ENCODE data around the gene EID3. TPM values are rescaled to one million over a fixed set of nuclear protein-coding genes. Genes with fewer than 3 reads are reported as not detected.

EID3 gene
- total RNA-seq: 10 to 100 TPM in 1 of 2 donors, 1 to 10 TPM in 1; 8.6 to 18.1 TPM

- no peaks in the 10 kb centered on the region for H3K4me1 ChIP-seq (replicated peaks)
- no peaks in the 10 kb centered on the region for H3K36me3 ChIP-seq
- H3K27ac ChIP-seq: peak within 1 kb of the TSS; percentile 43 to 54
- 14% methylated on average over 49 of the region's 63 CpGs for WGBS
- no peaks in the 10 kb centered on the region for H3K9me3 ChIP-seq
- peak; percentile 8 for TF ChIP-seq POLR2AphosphoS5 (IDR thresholded peaks at IDR 0.05)
- no peak for TF ChIP-seq CTCF (IDR thresholded peaks at IDR 0.05)
- peak; percentile 20 for TF ChIP-seq POLR2A (IDR thresholded peaks at IDR 0.05)
- intact Hi-C loops (cut with DNase I): loop anchor here (5.0 kb wide), 1 partner anchor 86 kb away; the partner anchor contains the start of gene TXNRD1
- DNase-seq (ENCODE audit: low spot score): peak; percentile 80
- peak within 1 kb of the TSS; percentile 27 to 38 for H3K4me3 ChIP-seq
- no peaks in the 10 kb centered on the region for H3K27me3 ChIP-seq (replicated peaks; ENCODE audit: insufficient read depth)
Observed at GRCh38 chr12:104303538-104304151, at the start of gene EID3. TSS of gene EID3 (plus strand) at chr12:104303739. CDS start at chr12:104303935, 196 bp downstream.

GRCh38 chr12:104257913-104258472, 45.5 kb upstream of the EID3 start:
- no peak overlapping the region for H3K27ac ChIP-seq
- H3K9me3 ChIP-seq: no peaks in the 10 kb centered on the region
- TF ChIP-seq CTCF (IDR thresholded peaks at IDR 0.05) (no peak), POLR2AphosphoS5 (IDR thresholded peaks at IDR 0.05) (no peak), POLR2A (IDR thresholded peaks at IDR 0.05) (no peak)
- intact Hi-C loops (cut with DNase I): no loop called here
- no peaks in the 10 kb centered on the region for H3K27me3 ChIP-seq (replicated peaks; ENCODE audit: insufficient read depth)
- H3K4me3 ChIP-seq: no peak overlapping the region
- no peak for DNase-seq (ENCODE audit: low spot score)
- H3K4me1 ChIP-seq (replicated peaks): no peaks in the 10 kb centered on the region
- H3K36me3 ChIP-seq: no peaks in the 10 kb centered on the region

- WGBS: 89% methylated on average over 2 of the region's 2 CpGs
- Histone ChIP-seq H3K27me3 (replicated peaks; ENCODE audit: insufficient read depth) (no peaks in the 10 kb centered on the region), H3K27ac (no peak overlapping the region), H3K36me3 (no peaks in the 10 kb centered on the region), H3K9me3 (no peaks in the 10 kb centered on the region), H3K4me3 (no peak overlapping the region), H3K4me1 (replicated peaks) (no peaks in the 10 kb centered on the region)
- intact Hi-C loops (cut with DNase I): no loop called here
- TF ChIP-seq POLR2AphosphoS5 (IDR thresholded peaks at IDR 0.05) (no peak), CTCF (IDR thresholded peaks at IDR 0.05) (no peak), POLR2A (IDR thresholded peaks at IDR 0.05) (no peak)
- DNase-seq (ENCODE audit: low spot score): no peak
Observed at GRCh38 chr12:104258476-104259067, 45.0 kb upstream of the EID3 start.

DNA sequence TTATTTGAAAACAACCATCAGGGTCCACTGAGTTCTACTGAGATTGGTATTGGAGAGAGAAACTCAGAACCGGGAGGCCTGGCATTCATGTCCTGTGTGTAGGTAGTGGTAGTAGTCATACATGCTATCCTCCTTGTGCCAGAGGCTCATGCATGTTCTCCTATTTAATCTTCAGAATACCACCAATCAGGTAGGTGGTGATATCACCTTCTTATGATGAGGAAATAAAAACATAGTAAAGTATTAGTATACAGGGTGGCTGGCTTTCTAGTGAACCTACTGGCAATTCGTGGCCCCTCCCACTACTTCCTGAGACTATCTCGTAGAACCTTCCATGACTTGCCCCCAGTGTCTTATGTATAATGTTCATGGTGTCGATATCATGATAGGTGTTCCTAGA, 40.5 kb upstream of the EID3 start:
- no peaks in the 10 kb centered on the region for H3K27me3 ChIP-seq (replicated peaks; ENCODE audit: insufficient read depth)
- intact Hi-C loops (cut with DNase I): no loop called here
- 89% methylated on average over 4 of the region's 4 CpGs for WGBS
- no peaks in the 10 kb centered on the region for H3K9me3 ChIP-seq
- H3K4me1 ChIP-seq (replicated peaks): no peaks in the 10 kb centered on the region
- H3K4me3 ChIP-seq: no peak overlapping the region
- no peak for DNase-seq (ENCODE audit: low spot score)
- H3K27ac ChIP-seq: no peak overlapping the region
- TF ChIP-seq POLR2A (IDR thresholded peaks at IDR 0.05) (no peak), CTCF (IDR thresholded peaks at IDR 0.05) (no peak), POLR2AphosphoS5 (IDR thresholded peaks at IDR 0.05) (no peak)
- H3K36me3 ChIP-seq: no peaks in the 10 kb centered on the region

Measured in prostate gland (tissue), 2 donors.